SU-DHL-6 (cell line): ENCODE results near the gene DAAM1.

Experiments
- H2AFZ ChIP-seq: fragments of 200-600 bp; sonication (generic); 2 replicates; pipeline ENCODE4 v1.6.1; 2014; ENCODE audit warnings: low read depth, mild to moderate bottlenecking, moderate library complexity, mixed read lengths, antibody characterized with exemption, low read length; ENCODE audit not compliant: severe bottlenecking
- H3F3A ChIP-seq: fragments of 200-600 bp; shearing (Covaris generic); 2 replicates; pipeline ENCODE4 v1.6.0; 2016; ENCODE audit warnings: antibody characterized with exemption, mild to moderate bottlenecking; ENCODE audit not compliant: insufficient read depth
- H3K27ac ChIP-seq: fragments of 200-600 bp; sonication (generic); 2 replicates; pipeline ENCODE4 v1.5.1; 2016; ENCODE audit warnings: low read depth, mild to moderate bottlenecking, low read length, moderate library complexity, mixed read lengths
- H3K27me3 ChIP-seq: fragments of 200-600 bp; sonication (generic), shearing (Covaris generic); 2 replicates; pipeline ENCODE4 v1.6.0; 2014; ENCODE audit warnings: mild to moderate bottlenecking, low read length
- H3K36me3 ChIP-seq: fragments of 200-600 bp; sonication (generic); 2 replicates; pipeline ENCODE4 v1.6.1; 2014; ENCODE audit warnings: mild to moderate bottlenecking, low read length, mixed read lengths
- H3K4me2 ChIP-seq: fragments of 300-600, 200-600 bp; shearing (Covaris generic), sonication (generic); 2 replicates; pipeline ENCODE4 v1.6.0; 2014; ENCODE audit warnings: low read length, low read depth, mild to moderate bottlenecking; ENCODE audit not compliant: poor library complexity, severe bottlenecking
- H3K4me3 ChIP-seq: fragments of 200-600 bp; sonication (generic); 2 replicates; pipeline ENCODE4 v1.5.1; 2014; ENCODE audit warnings: antibody characterized with exemption, low read length, mild to moderate bottlenecking, mixed read lengths; ENCODE audit not compliant: insufficient read depth, poor library complexity, severe bottlenecking
- H3K79me2 ChIP-seq: fragments of 200-600 bp; sonication (generic); 2 replicates; pipeline ENCODE4 v1.6.1; 2014; ENCODE audit warnings: mild to moderate bottlenecking, low read length, moderate library complexity; ENCODE audit not compliant: insufficient read depth
- H3K9ac ChIP-seq: fragments of 200-600 bp; sonication (generic); 2 replicates; pipeline ENCODE4 v1.7.0; 2014; ENCODE audit warnings: mild to moderate bottlenecking, low read length
- H3K9me2 ChIP-seq: fragments of 200-600 bp; sonication (generic); replicated peaks from 2 replicates; pipeline ENCODE4 v1.6.1; 2014; ENCODE audit warnings: low read length; ENCODE audit not compliant: insufficient read depth
- H3K9me3 ChIP-seq: fragments of 200-600 bp; sonication (generic); 2 replicates; pipeline ENCODE4 v1.6.1; 2014; ENCODE audit warnings: low read length, mixed read lengths; ENCODE audit not compliant: insufficient read depth
- H4K20me1 ChIP-seq: fragments of 200-600 bp; sonication (generic); 2 replicates; pipeline ENCODE4 v1.6.1; 2014; ENCODE audit warnings: low read depth, mild to moderate bottlenecking, antibody characterized with exemption, low read length, moderate library complexity, mixed read lengths
- CTCF ChIP-seq: fragments of 200-600 bp; sonication (generic); IDR thresholded peaks from one replicate; pipeline ENCODE4 v1.5.1; 2017; ENCODE audit warnings: antibody characterized with exemption, mild to moderate bottlenecking, low read length, moderate library complexity; ENCODE audit not compliant: insufficient read depth, poor library complexity, severe bottlenecking
- EZH2phosphoT487 ChIP-seq: fragments of 200-600 bp; sonication (generic), shearing (Covaris generic); conservative IDR thresholded peaks from 2 replicates; pipeline ENCODE4 v1.6.1; 2018; ENCODE audit warnings: mild to moderate bottlenecking, antibody characterized with exemption, low read length, moderate library complexity, mixed read lengths

DAAM1 gene

GRCh38 chr14:59376686-59377085, 188.2 kb downstream of the DAAM1 start:
- Histone ChIP-seq H3K27ac (no peak overlapping the region), H4K20me1 (no peaks in the 10 kb centered on the region), H3K9ac (no peak overlapping the region), H3K4me3 (no peak overlapping the region), H3K27me3 (no peaks in the 10 kb centered on the region), H3F3A (peaks cover 4% of the 10 kb centered on the region; the same call in 1 of the 2 replicates), H3K79me2 (no peaks in the 10 kb centered on the region), H3K9me2 (no peaks in the 10 kb centered on the region), H3K9me3 (no peaks in the 10 kb centered on the region), H3K4me2 (no peak overlapping the region), H3K36me3 (no peaks in the 10 kb centered on the region), H2AFZ (no peak overlapping the region)
- TF ChIP-seq EZH2phosphoT487 (no peak), CTCF (no peak)

DNA sequence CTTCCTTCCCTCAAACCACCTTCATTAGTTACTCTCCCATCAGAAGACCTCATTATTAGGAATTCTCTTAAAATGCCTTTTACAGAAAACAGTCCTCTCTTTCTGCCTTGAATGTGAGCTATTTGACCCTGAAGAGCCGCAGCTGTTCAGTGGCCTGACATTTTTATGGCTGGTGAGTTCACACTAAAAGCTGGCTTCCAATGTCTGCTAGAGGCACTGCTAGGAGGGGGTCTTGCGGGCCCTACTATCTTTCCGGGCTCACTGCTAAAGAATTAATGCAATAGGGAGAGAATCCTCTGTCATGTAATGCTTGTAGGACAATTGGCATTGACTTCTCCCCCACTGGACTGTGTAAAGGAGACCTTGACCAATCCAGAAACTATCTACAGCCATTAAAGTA, 189.0 kb downstream of the DAAM1 start:
- Histone ChIP-seq H3K9me3 (no peaks in the 10 kb centered on the region), H3K36me3 (no peaks in the 10 kb centered on the region), H3K79me2 (no peaks in the 10 kb centered on the region), H3K4me3 (no peak overlapping the region), H2AFZ (no peak overlapping the region), H3F3A (no peaks in the 10 kb centered on the region), H4K20me1 (no peaks in the 10 kb centered on the region), H3K4me2 (no peak overlapping the region), H3K9me2 (no peaks in the 10 kb centered on the region), H3K9ac (no peak overlapping the region), H3K27ac (no peak overlapping the region), H3K27me3 (no peaks in the 10 kb centered on the region)
- no peak for TF ChIP-seq EZH2phosphoT487

DNA sequence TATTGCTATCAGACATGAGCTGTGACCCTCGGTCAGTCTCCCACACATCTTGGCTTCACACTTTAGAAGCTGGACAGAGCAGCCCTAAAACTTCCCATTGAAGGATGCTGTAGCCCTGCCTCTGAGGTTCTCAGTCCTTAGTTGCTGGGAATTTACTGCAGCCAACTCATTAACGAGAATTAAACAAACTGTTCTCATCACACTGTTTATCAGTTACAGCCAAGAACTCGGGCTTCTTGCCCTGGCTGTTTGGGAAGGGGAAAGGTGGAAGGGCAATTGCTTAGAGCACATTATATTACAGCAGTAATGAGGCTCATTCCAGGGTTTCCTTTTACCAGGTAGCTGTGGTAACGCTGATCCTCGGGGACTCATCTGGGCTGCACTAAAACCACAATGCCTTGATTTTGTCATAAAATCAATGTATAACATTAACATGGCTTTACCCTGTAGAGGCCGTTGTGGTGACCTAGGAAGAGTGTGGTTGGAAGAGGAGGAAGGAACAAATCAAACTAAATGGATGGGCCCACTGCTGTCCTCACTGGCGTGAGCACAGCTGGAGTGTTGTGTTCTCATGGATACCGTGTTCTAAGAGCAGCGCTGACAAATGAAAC, 189.6 kb downstream of the DAAM1 start:
- H3K4me2 ChIP-seq: no peak overlapping the region
- no peak overlapping the region for H3K9ac ChIP-seq

More for the DNA sequence above, 189.6 kb downstream of the DAAM1 start:
- H4K20me1 ChIP-seq: no peaks in the 10 kb centered on the region
- no peak for TF ChIP-seq EZH2phosphoT487
- TF ChIP-seq CTCF: no peak
- no peaks in the 10 kb centered on the region; the same call in 1 of the 2 replicates for H3K9me3 ChIP-seq
- no peak overlapping the region for H2AFZ ChIP-seq
- H3K79me2 ChIP-seq: no peaks in the 10 kb centered on the region
- H3K9me2 ChIP-seq: no peaks in the 10 kb centered on the region
- H3K4me3 ChIP-seq: no peak overlapping the region
- H3K27me3 ChIP-seq: no peaks in the 10 kb centered on the region
- 0 out of 2 replicates have a peak, but pooled peaks cover under 1% of the 10 kb centered on the region for H3K36me3 ChIP-seq
- no peak overlapping the region for H3K27ac ChIP-seq
- H3F3A ChIP-seq: no peaks in the 10 kb centered on the region
